ENCODE results near the gene NRL.
A peak's percentile ranks its signal among the peaks of the same experiment; 100 is the strongest.

The NRL gene

DNA sequence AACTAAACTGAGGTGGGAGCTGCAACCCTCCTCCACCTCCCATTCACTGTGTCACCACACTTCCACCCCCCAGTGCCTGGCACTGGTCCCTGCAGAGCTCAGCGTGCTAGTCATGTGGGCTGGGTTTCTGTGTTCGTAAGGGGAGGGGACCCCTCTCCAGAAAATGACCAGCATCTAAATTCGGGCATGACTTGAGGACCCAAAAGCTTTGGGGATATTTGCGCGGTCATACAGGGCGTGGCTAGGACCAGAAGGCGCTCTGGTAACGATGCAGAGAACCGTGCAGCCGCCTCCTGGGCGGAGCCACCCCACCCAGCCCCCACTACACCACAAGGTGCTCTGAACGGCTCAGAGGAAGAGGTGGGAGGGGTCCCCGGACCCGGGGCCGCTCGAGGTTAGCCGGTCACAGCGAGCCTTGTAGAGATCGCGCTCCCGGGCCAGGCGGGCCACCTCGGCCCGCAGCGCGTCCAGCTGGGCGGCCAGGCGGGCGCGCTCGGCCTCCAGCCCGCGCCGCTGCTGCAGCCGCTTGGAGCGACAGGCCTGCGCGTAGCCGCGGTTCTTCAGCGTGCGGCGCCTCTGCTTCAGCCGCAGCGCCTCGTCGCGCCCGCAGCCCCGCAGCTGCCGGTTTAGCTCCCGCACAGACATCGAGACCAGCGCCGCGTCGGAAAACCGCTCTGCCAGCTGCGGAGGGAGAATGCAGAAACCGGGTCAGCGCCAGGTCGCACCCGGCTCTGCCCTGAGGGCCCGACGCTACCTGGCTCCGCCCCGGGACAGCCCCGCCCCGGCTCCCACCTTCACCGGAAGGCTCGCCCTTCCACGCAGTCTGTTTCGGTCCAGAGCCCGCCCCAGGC, 33.6 kb downstream of the NRL start:
- peak; percentile 39 for DNase-seq (ENCODE audit: low spot score)

DNA sequence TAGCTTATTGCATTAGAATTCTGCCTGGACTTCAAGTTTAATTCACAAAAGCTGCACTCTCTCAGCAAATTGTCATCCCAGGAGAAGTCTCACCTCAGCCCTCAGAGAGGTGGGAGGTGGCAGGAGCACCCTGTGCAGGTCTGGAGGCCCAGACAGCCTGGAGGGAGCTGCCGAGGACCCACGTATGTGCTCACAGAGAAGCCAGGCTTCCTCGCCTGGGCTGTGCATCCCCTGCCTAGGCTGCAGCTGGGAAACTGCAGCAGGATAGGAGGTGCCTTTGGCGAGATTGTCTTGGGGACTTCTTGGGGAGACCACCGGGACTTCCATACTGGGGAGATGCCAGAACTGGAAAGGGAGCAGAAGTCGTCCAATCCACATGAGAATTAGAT, 34.6 kb downstream of the NRL start:
- DNase-seq (ENCODE audit: low spot score), result no peak

DNA sequence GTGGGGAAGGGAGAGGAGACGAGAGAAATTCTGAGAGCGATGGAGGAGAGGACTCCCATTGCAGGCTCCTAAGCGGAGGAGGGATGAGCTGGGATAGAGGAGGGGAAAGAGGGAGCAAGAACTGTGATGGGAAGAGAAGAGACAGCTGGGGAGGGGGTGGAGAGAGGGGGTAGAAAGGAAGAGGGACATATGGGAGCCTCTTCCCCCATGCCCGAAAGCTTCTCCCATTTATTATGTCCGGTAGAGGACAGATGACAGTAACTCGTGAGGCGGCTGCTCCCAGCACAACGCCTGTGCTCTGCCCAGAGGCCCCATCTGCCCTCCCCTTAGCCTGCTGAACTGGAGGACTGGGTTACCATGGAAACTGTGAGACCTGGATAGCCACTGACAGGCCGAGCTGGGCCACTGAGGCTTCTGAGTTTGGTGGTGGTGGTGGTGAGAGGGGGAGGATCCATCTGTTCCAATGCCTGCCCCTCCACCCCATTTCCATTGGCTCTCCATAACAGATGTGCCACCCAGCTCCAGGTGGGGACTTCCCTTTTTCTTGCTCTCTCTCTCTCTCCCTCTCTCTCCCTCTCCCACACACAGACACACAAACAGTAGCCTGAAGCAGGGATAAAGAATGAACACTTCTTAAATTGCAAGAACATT, 35.1 kb downstream of the NRL start:
- DNase-seq (ENCODE audit: low spot score), result no peak

DNA sequence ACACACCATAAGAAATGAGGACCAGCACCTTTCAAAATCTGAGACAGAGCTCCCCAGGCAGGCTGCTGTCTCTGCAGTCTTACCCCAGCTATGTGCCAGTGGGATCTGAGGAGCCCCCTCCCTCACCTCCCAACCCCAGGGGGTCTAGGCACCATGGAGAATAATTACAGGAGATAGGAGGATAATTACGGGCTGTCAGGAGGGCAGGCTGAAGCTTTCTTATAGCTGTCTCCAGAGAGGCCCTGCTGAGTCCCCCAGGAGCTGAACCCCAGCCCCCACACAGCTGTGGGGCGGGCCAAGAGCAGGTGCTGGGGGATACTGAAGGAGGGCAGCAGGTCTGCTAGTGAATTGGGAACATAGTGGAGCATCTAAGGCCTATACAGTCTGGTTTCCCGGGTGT, 36.6 kb downstream of the NRL start:
- DNase-seq (ENCODE audit: low spot score), result no peak

DNA sequence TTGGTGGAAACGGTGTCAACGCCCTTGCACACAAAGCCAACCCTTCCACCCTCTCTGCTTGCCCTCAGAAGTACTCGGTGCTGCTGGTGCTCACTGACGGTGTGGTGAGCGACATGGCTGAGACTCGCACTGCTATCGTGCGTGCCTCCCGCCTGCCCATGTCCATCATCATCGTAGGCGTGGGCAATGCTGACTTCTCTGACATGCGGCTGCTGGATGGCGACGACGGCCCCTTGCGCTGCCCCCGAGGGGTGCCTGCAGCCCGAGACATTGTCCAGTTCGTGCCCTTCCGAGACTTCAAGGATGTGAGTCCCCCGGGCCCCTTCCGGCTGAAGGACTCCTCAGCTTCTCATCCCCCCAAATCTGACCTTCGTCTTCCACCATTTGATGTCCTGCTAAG, 37.7 kb downstream of the NRL start:
- DNase-seq (ENCODE audit: low spot score), result no peak

DNA sequence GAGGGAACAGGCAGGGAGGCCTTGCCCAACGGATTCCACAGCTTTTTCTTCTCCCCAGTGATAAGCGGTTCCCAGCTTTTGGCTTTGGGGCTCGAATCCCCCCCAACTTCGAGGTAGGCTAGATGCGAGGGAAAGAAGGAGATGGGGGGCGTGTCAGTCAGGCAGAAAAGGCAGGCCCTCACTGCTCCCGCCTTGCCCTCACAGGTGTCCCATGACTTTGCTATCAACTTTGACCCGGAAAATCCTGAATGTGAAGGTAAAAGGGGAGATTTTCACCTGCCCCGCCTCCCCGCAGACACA, 38.5 kb downstream of the NRL start:
- no peak for DNase-seq (ENCODE audit: low spot score)

DNA sequence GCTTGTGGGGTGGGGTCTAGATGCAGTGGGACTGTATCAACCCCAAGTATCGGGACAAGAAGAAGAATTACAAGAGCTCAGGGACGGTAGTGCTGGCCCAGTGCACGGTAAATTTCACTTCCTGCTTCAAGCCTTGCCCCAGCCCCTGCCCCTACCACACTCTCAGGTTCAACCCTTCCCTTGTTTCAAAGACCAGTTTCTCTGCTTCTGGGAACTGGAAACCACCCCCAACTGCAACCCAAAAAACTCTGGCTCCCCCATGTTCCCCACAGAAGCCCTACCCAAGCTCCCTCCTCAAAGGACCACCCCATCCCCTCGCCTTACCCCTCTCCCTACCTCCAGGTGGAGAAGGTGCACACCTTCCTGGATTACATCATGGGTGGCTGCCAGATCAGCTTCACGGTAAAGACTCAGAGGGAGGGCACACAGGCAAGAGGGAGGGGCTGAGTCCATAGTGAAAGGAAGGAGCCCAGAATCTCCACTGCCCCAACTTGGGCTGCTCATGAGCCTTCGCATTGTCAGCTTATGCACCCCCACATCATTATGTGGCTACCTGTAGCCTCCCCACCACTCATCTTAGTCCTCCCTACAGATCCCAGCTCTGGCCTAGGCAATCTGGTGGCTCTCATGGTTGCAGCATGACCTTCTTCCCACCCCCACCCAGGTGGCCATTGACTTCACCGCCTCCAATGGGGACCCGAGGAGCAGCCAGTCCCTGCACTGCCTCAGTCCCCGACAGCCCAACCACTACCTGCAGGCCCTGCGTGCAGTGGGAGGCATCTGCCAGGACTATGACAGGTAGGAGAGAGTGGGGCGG, 39.1 kb downstream of the NRL start:
- no peak for DNase-seq (ENCODE audit: low spot score)

DNA sequence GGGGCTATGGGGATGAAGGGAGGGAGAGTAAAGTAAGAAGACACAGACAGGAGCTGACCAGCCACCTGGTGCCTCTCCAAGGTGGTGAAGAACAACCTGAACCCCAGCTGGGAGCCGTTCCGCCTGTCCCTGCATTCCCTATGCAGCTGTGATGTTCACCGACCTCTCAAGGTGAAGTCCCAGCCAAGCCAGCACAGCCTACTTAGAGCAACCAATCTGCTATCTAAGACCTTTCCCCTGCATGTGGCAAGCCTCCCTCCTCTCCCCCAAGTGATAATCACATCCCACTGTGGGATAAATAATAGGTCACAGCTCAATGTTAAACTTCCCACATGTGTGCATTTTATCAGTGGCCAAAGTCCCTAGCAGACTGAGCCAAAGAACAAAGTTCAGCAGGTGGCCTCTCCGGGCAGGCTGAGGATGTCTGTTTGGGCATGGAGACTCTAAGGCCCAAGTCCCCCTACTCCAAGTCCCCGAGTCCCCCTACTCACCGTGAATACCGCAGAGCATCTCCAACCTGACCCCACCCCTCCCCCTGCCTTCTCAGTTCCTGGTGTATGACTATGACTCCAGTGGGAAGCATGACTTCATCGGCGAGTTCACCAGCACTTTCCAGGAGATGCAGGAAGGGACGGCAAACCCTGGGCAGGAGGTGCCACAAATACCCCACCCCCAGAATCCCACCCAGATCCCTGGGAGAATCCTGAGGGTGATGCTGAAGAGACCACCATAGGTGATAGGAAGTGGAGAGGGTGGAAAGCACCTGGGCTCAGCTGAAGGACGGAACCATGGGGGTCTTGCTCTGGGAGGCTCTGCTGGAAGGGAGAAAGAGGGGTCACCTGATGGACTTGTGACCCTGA, 39.9 kb downstream of the NRL start:
- DNase-seq (ENCODE audit: low spot score), result no peak

DNA sequence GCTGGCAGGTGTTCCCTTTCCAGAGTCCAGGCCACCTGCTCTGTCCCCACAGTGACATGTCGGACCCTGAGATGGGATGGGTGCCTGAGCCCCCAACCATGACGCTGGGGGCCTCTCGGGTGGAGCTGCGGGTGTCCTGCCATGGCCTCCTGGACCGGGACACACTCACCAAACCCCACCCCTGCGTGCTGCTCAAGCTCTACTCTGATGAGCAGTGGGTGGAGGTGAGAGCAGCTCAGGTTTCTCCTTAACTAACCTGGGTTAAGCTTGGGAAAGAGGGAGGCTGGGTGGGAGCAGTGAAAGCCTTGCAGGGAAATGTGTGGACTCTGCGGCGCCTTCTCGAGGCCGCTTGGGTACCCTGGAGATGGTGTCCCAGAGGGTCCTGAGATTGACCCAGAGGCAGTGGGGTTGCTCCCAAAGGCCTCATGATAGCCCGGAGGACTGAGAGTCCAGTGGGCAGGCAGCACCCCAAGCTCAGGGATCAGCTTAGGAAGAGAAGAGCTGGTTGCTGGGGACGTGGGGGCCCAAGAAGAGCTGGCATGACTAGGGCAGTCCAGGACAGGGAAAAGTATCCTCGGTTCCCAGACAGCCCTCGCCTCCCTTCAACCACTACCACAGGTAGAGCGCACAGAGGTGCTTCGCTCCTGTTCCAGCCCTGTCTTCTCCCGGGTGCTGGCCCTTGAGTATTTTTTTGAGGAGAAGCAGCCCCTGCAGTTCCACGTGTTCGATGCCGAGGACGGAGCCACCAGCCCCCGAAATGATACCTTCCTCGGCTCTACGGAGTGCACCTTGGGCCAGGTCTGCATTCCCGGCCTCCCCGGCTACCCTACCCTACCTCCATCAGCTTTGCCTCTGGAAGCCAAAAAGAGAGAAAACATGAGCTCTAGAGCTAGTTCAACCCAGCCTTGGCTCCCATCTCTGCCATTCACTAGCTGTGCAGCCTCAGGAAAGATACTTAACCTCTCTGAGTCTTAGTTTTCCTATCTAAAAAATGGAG, 41.6 kb downstream of the NRL start:
- no peak for DNase-seq (ENCODE audit: low spot score)

DNA sequence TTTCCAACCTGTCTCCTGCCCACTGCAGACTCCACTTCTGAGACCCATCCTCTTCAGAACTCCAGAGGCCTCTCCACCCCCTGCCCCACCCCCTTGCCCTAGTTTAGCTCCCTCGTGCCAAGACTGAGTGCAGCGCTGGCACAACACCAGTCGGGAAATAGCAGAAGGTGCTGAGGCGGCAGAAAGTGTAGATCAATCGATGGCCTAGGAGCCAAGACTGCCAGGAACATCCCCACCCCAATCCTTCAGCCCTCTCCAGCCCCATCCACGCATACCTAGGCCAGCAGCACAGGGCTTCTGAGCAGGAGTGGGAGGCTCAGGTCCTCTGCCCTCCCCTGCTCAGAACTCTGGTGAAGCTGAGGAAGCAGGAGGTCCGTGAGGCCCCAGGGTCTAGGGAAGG, 42.3 kb downstream of the NRL start:
- no peak for DNase-seq (ENCODE audit: low spot score)

DNA sequence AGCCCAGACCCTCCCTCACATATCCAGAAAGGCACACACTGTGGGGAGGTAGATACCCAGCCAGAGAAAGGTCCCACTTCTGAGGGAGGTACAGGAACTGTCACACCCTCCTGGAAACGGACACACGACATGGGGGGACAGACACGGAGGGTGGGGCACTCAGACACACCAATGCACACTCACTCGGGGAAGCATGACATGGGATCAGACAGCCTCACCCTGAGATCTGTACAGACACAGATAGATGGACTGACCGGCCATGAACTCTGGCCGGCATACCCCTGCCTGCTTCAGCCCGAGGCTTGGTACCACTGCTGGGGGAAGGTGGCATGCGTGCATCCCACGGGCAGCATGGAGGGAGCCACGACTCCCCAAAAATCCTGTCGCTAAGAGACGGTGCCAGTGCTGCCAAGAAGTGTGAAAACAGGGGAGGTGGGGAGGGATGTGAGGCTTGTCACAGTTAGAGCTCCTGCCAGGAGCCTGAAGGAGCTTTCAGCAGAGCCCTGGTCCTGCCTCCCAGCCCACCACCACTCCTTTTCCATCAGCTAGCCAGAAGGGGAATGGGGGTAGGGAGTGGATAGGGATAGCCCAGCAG, 42.8 kb downstream of the NRL start:
- no peak for DNase-seq (ENCODE audit: low spot score)

DNA sequence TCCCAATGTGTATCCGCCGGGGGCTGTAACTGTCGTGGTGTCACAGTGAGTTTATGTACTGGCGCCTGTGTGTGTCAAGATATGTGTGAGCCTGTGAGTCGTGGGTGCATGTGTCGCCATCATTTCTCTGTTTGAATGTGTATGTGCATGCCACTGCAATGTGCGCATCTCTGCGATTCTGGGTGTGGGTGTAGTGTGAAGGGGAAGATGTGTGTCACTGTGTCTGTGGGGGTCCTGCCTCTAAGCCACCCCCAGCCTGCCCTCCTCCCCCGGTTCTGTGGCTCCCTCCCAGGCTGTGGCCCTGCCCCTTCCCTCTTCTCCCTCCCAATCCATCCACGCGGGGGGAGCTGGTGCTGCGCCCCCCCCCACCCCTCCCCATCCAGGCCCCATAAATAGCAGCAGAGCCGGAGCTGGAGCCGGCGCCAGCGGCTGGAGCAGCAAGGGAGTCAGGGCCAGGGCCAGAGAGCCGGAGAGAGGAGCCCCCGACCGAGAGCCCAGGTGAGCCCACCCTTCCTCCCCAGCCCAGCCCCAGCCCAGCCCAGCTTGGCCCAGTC, 43.5 kb downstream of the NRL start, which contains the start of gene CPNE6:
Gene CPNE6 (plus strand): TSS at position 419 of the 554 bp plus-strand sequence. CDS start 1,375 bp downstream, outside the sequence.
- no peak for DNase-seq (ENCODE audit: low spot score)

DNA sequence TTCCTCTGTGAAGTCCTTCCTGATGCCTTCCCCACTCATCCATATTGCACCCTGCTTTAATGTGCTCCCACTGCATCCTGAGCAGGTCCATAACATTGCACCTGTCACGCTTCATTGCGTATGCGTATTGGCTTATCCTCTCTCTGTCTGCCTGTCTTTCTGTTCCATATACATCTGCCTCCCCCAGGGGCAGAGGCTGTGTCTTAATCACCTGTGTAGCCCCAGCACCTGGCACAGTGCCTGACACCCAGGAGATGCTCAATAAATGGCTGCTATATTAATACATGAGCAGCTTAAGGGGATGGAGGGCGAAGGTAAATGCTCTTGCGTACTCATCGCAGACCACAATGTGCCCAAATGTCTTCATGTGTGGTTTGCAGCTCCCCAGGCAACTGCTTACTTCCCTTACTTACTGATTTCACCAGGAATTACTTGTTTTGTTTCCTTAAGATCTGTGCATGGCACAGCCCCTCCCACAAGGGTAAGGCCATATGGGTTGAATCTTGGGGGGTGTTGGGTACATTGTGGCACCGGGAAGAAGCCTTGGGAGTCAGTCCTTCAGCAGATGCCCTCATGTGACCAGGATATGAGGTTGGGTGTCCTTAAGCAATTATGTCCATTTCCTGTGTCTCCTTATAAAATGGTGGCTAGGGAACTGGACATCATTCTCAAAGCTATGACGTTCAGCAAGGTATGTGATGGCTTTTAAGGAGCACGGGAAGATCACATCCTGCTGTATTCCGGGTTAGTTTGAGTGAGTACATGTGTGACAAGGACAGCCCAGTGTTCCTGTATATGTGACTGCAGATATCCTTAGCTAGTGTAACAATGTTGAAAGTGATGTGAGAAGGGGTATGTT, 44.2 kb downstream of the NRL start:
- DNase-seq (ENCODE audit: low spot score), result no peak

DNA sequence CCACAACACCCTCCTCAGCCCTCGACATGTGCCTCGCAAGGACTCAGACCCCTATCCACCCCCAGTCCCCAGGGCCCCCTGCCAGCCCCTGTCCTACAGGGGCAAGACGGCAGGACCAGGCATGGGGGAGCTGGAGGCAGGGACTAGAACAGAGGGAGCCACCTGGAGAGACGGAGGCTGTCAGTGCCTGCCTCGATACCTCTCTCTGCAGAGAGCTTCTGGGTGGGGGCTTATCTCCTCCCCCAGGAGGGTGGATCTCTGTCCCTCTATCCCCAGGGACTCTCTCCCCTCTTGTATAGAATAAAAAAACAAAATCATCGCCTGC, 45.4 kb downstream of the NRL start:
- no peak for DNase-seq (ENCODE audit: low spot score)

DNA sequence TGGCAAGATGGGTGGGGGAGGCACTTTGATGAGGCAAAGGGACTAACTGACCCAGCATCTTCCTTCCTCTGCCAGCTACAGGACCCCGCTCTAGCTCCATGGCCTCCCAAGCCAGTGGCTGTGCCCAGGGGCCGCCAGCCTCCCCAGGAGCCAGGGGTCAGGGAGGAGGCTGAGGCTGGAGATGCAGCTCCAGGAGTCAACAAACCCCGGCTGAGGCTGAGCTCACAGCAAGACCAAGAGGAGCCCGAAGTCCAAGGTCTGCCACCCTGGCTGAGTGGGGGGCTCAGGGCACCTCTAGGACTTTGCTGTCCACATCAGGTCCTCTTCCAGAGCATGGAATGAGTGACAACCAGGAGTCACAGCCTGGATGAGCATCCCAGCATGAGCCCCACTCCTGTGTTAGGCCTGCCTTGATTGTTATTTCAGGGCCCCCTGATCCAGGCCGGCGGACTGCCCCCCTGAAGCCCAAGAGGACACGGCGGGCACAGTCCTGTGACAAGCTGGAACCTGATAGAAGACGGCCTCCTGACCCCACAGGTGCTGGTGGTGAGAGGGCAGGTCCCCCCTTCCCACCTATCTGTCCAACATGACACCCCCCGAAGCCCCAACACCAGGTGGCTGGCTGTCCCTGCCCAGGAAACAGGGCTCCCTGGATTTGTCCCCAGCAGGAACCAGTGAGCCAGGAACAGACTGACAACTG, 45.9 kb downstream of the NRL start:
- no peak for DNase-seq (ENCODE audit: low spot score)

DNA sequence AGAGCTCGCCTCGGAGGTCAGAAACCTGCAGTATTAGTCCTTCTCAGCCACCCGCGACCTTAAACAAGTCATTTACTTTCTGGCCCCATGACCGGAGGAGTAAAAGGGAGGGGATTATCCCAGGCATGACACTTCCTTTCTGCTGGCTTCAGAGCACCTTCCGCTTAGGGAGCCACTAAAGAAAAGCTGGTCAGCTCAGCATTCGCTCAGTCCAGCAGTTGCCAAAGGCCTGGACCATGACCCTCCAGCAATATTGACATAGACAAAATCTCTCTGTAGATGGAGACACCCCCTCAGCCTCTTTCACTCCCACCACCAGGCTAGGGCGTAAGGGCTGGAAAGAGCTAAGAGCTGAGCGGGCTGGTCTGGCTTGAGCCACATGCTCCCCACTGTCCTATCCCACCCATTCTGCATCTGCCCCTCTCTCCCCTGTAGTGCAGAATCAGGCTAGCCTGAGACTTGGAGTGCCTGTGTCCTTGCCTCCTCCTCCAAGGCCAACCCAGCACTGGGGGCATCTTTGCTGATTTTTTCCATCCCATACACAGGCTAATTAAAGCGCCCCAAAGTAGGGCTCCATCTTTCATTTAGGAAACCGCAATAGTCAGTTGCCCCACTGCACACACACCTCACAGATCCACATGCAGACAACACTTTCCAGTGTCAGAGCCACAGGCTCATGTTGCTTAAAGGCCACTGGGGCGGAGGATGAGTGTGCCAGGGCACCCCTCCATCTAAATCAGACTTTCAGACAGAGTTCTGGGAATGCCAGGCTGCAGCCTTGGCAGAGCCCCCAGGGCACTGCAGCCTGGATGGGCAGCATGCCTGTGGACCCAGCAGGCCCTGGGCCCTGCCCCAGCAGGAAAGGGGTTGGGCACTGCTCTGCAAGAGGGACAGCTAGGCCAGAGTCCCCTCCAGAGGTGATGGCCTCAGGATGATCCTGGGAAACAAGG, 47.3 kb downstream of the NRL start:
- DNase-seq (ENCODE audit: low spot score), result no peak

DNA sequence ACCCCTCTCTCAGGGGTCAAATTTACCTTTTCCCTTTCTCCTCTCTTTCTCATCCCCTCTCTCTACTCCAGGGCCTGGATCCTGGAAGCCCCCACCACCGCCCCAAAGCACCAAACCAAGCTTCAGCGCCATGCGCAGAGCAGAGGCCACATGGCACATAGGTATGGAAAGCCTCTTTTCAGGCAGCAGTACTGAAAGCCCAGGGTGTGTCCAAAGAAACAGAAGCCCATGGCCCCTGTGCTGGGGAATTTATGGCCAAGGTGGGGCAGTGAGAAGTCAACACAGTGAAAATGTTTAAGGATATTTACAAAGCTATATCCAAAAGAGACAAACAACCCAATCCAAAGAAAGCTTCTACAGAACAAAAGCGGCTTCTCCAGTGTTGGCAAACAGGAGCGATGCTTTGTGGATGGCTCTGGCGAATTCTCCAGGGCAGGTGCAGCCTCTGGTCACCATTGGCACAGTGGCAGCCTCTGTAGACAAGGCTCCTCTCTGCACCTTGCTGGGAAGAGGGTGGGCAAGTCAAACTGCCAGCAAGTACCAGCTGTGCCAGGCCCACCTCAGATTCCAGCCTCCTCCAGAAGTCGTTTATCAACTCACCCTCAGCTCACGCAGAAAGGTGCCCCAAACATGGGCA, 48.1 kb downstream of the NRL start:
- no peak for DNase-seq (ENCODE audit: low spot score)
